SH-SY5Y (cell line): ENCODE measurements around the gene LIN9.

Experiments used
- GATA2 ChIP-seq: IDR thresholded peaks from 2 replicates; pipeline ENCODE4 v1.6.1; 2011; ENCODE audit warnings: mild to moderate bottlenecking, low read depth, low read length
- GATA3 ChIP-seq: IDR thresholded peaks from 2 replicates; pipeline ENCODE4 v1.6.1; 2011; ENCODE audit warnings: low read depth, mild to moderate bottlenecking, low read length, moderate library complexity

DNA sequence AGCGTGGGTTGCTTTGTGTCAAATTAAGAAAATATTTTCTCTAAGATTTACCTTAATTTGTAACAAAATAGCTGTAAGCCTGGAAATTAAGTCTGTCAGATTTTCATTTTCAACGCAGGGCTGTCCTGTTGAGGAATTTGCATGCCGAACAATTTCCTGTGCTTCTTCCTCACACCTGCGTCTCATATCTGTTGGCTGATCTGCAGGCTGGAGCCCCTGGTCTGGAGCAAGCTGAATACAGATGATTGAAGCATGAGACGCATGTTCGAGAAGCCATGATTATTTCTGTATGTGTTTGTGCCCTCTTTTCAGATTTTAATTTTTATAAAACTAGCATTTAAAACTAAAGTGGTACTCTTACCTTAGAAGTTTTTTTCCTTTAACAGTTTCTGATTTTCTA, 75.7 kb downstream of the LIN9 start:
- TF ChIP-seq GATA3 (no peak), GATA2 (peak; percentile 57)
